CD4-positive, alpha-beta memory T cell (primary cell): Measurements from ENCODE around the gene SORCS2. TPM values are rescaled to one million over a fixed set of nuclear protein-coding genes. Genes with fewer than 3 reads are reported as not detected.

Experiments used
- CTCF ChIA-PET: fragments of 350-600 bp; sonication (Branson Sonifier 250); formaldehyde crosslinking; loops from one replicate; lab custom pipeline; 2021; ENCODE audit warnings: inconsistent platforms; ENCODE audit not compliant: partially characterized antibody; lab: Charles Lee
- POLR2A ChIA-PET: fragments of 350-600 bp; sonication (Branson Sonifier 250); formaldehyde crosslinking; loops from one replicate; lab custom pipeline; 2021; ENCODE audit not compliant: partially characterized antibody; lab: Charles Lee
- DNase-seq, 5 donors: peaks; one replicate each; pipeline versions ENCODE4 v3.0.0 to v3.0.0-alpha.2; 2020 to 2022; ENCODE audit warnings: mixed read lengths in 1 of 5
- H3K27ac ChIP-seq: one replicate; pipeline ENCODE4 v1.7.0; 2013; ENCODE audit warnings: low read depth, low read length
- H3K27me3 ChIP-seq: 2 replicates; pipeline ENCODE4 v1.7.0; 2013; ENCODE audit warnings: mild to moderate bottlenecking, low read length, moderate library complexity; ENCODE audit not compliant: insufficient read depth
- H3K36me3 ChIP-seq: 2 replicates; pipeline ENCODE4 v1.7.0; 2013; ENCODE audit warnings: mild to moderate bottlenecking, low read length, moderate library complexity; ENCODE audit not compliant: insufficient read depth
- H3K4me1 ChIP-seq: 2 replicates; pipeline ENCODE4 v1.7.0; 2013; ENCODE audit warnings: mild to moderate bottlenecking, low read length, moderate library complexity; ENCODE audit not compliant: insufficient read depth
- H3K4me3 ChIP-seq, 2 donors: one replicate each; pipeline ENCODE4 v1.7.0; 2013; ENCODE audit warnings: low read length in 2 of 2, mild to moderate bottlenecking in 1 of 2
- H3K9me3 ChIP-seq, 2 donors: one replicate each; pipeline ENCODE4 v1.7.0; 2013; ENCODE audit warnings: low read length in 2 of 2, control low read depth in 1 of 2; ENCODE audit not compliant: control insufficient read depth in 1 of 2
- H3K27ac Mint-ChIP-seq, 7 donors: one replicate each; pipeline ENCODE4 v1.8.0; 2020 to 2021; ENCODE audit warnings: mixed read lengths in 7 of 7, mild to moderate bottlenecking in 6 of 7, inconsistent platforms in 3 of 7, moderate library complexity in 3 of 7
- H3K27me3 Mint-ChIP-seq, 2 donors: one replicate each; pipeline ENCODE4 v1.8.0; 2020 to 2021; ENCODE audit warnings: mixed read lengths in 2 of 2
- H3K36me3 Mint-ChIP-seq, 2 donors: one replicate each; pipeline ENCODE4 v1.8.0; 2020 to 2021; ENCODE audit warnings: mixed read lengths in 2 of 2, inconsistent platforms in 1 of 2, mild to moderate bottlenecking in 1 of 2
- H3K4me1 Mint-ChIP-seq, 4 donors: one replicate each; pipeline ENCODE4 v1.8.0; 2020 to 2021; ENCODE audit warnings: mixed read lengths in 4 of 4, mild to moderate bottlenecking in 1 of 4
- H3K4me3 Mint-ChIP-seq, 8 donors: one replicate each; pipeline ENCODE4 v1.8.0; 2020 to 2021; ENCODE audit warnings: mixed read lengths in 8 of 8, mild to moderate bottlenecking in 7 of 8, moderate library complexity in 6 of 8, inconsistent platforms in 3 of 8
- H3K9me3 Mint-ChIP-seq, 8 donors: one replicate each; pipeline ENCODE4 v1.8.0; 2020 to 2021; ENCODE audit warnings: mixed read lengths in 8 of 8, mild to moderate bottlenecking in 5 of 8, inconsistent platforms in 3 of 8, moderate library complexity in 1 of 8
- intact Hi-C: fragments of 100-400 bp; cut with micrococcal nuclease; formaldehyde crosslinking; loops from one replicate; pipeline ENCODE4 v1.15.1; 2023
- polyA plus RNA-seq, 2 donors: library from polyadenylated mRNA; unstranded; fragments of 300-500 nt; fragmentation: Illumina TruSeq; gene quantifications; one replicate each; pipeline ENCODE4 v1.2.3, GENCODE V29; 2021
- total RNA-seq, 2 experiments: library from RNA; stranded (reverse); gene quantifications; one replicate each; pipeline ENCODE4 v1.2.3, GENCODE V29; 2021

The SORCS2 gene
- total and polyA plus RNA-seq, 4 experiments from 2014 or later, result not detected

DNA sequence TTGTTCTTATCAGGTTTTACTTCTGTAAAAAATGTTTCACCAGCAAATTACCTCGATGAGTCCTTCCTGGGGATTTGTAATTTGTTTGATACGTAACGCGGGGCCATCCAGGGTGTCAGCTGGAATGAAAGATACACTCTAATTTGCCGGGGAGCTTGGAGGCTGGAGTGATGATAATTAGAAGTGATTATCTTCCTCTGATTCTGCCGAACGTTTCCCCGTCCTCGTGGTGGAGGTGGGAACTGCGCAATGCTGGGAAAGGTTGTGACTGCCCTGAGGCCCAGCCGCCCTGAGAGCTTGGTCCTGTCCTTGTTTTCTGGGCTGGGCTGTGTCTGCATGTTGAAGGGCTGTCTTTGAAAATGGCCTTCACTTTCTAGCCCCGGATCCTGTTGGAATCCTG is 48.0 kb downstream of the SORCS2 start:
- no peaks in the 10 kb centered on the region for H3K4me1 Mint-ChIP-seq
- H3K9me3 ChIP-seq, result no peaks in the 10 kb centered on the region
- no peaks in the 10 kb centered on the region for H3K4me1 ChIP-seq
- no peaks in the 10 kb centered on the region for H3K36me3 ChIP-seq
- no peaks in the 10 kb centered on the region for H3K36me3 Mint-ChIP-seq
- H3K4me3 ChIP-seq, result no peak overlapping the region
- no peak for DNase-seq
- no peak overlapping the region for H3K4me3 Mint-ChIP-seq
- no peaks in the 10 kb centered on the region for H3K27me3 ChIP-seq
- H3K9me3 Mint-ChIP-seq, result peaks cover 0 to 15% (median 7%) of the 10 kb centered on the region in 8 donors
- no peak overlapping the region for H3K27ac Mint-ChIP-seq
- H3K27me3 Mint-ChIP-seq, result peaks cover 3 to 6% of the 10 kb centered on the region in 2 donors
- H3K27ac ChIP-seq, result no peak overlapping the region
- intact Hi-C loops, result no loop called here
- POLR2A ChIA-PET, result no interaction called here
- CTCF ChIA-PET, result no interaction called here

DNA sequence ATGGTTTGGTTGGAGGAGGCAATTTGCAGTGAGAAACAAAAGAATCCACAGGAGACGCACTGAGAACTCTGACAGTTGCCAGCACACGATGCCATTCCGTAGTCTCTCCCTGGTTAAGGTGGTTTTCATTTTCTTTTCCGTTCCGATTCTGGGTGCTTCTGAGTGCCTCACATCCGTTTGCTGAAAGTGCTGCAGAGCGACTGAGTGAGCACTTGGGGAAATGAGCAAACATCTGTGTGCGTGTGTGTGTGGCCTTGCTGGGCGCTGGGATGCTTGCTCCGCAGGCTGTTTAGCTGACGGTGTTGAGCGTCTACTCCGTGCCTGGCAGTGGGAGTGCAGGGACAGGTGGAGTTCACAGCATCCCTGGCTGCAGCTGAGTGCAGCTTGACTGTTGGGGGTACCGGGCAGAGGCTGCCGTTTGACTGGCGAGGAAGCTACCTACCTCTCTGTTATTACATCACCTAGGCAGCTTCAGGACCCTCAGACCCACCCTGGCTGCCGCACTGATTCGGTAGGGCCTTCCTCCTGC is 49.3 kb downstream of the SORCS2 start:
- Histone ChIP-seq H3K27me3 (no peaks in the 10 kb centered on the region), H3K27ac (no peak overlapping the region), H3K9me3 (no peaks in the 10 kb centered on the region), H3K36me3 (no peaks in the 10 kb centered on the region), H3K4me3 (no peak overlapping the region), H3K4me1 (no peaks in the 10 kb centered on the region)
- H3K4me1 Mint-ChIP-seq, result no peaks in the 10 kb centered on the region
- no peak overlapping the region for H3K4me3 Mint-ChIP-seq
- H3K27ac Mint-ChIP-seq, result no peak overlapping the region
- no peak for DNase-seq
- peaks cover 0 to 15% (median 7%) of the 10 kb centered on the region in 8 donors for H3K9me3 Mint-ChIP-seq
- intact Hi-C loops, result no loop called here
- ChIA-PET CTCF (no interaction called here), POLR2A (no interaction called here)
- no peaks in the 10 kb centered on the region for H3K36me3 Mint-ChIP-seq
- peaks cover 3 to 6% of the 10 kb centered on the region in 2 donors for H3K27me3 Mint-ChIP-seq

DNA sequence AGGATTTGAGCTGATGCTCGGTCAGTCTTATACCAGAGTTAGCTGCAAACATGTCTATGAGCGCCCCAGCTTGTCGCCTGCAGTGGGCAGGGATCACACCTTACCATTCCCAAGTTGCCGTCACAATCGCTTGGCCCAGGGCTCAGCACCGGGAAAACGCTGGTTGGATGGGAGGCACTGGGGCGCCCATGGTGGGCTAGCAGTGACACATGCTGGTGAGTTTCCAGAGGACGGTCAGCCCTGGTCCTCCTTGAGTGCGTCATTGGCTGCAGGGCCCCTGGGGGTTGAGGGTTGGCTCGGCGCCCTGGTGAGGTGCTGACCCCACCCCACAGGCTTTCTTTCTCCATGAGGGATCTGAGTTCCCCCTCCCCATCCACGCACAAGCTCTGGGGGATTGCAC is 50.4 kb downstream of the SORCS2 start:
- Histone ChIP-seq H3K4me1 (no peaks in the 10 kb centered on the region), H3K27ac (no peak overlapping the region), H3K4me3 (no peak overlapping the region), H3K9me3 (no peaks in the 10 kb centered on the region), H3K36me3 (no peaks in the 10 kb centered on the region), H3K27me3 (no peaks in the 10 kb centered on the region)
- peaks cover 3 to 6% of the 10 kb centered on the region in 2 donors for H3K27me3 Mint-ChIP-seq
- no peak overlapping the region for H3K27ac Mint-ChIP-seq
- H3K36me3 Mint-ChIP-seq, result no peaks in the 10 kb centered on the region
- H3K9me3 Mint-ChIP-seq, result peaks cover 0 to 14% (median 6%) of the 10 kb centered on the region in 8 donors
- POLR2A ChIA-PET, result no interaction called here
- CTCF ChIA-PET, result no interaction called here
- no peak overlapping the region for H3K4me3 Mint-ChIP-seq
- DNase-seq, result no peak
- intact Hi-C loops, result no loop called here
- H3K4me1 Mint-ChIP-seq, result no peaks in the 10 kb centered on the region

DNA sequence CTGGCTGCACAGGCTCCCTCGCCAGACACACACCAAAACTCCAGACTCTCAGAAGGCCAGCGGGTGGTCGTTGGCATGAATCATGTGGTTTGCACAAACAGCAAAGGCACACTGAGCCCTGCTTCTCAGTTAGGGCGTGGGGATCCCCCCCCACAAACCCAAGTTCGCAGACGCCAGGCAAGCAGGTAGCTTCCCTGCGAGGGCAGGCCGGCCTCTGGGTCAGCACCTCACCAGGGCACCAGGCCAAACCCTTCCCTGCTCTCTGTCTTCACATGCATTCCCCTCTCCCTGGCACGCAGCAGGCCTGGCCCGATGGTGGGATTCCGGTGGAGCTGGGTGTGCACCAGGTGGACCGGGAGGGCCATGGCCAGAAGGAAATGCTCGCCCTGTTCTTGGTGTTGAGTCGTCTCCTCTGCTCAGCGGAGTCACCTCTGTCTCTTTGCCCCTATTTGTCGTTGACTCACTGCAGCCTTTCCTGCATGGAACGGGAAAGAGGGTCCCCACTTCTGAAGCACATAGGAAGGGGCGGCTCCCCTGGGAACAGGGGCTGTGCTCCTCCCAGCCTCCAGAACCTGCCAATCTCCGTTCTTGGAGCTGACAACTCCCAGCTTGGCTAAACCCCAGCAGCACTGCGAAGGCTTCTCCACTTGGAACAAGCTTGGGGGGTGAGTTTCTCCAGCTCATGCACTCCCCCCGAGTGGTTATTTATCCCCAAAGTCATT is 51.4 kb downstream of the SORCS2 start:
- H3K27me3 ChIP-seq, result no peaks in the 10 kb centered on the region
- no peaks in the 10 kb centered on the region for H3K4me1 ChIP-seq
- H3K4me3 ChIP-seq, result no peak overlapping the region
- no peak overlapping the region for H3K27ac Mint-ChIP-seq
- H3K27ac ChIP-seq, result no peak overlapping the region
- H3K9me3 Mint-ChIP-seq, result peaks cover 0 to 6% (median 3%) of the 10 kb centered on the region in 8 donors
- ChIA-PET CTCF (no interaction called here), POLR2A (no interaction called here)
- H3K4me3 Mint-ChIP-seq, result no peak overlapping the region
- no peaks in the 10 kb centered on the region for H3K4me1 Mint-ChIP-seq
- peaks cover 3 to 6% of the 10 kb centered on the region in 2 donors for H3K27me3 Mint-ChIP-seq
- no peak for DNase-seq
- H3K36me3 Mint-ChIP-seq, result no peaks in the 10 kb centered on the region
- no peaks in the 10 kb centered on the region for H3K9me3 ChIP-seq
- intact Hi-C loops, result no loop called here
- no peaks in the 10 kb centered on the region for H3K36me3 ChIP-seq

DNA sequence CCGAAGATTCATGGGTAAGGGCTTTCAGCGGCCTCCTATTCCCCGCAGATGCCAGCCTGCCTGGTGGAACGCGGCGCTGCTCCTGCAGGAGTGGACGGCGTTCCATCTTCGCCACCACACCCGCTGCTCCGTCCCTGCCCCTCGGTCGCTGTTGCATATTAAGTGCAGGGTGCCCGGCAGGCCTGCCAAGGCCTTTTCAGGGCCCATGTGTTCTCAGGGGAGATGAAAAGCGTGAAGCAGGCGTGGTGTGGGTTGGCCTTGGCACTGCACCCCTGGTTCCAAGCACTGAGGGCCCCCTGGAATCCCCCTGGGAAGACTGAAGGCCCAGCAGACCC is 52.0 kb downstream of the SORCS2 start:
- no peaks in the 10 kb centered on the region for H3K36me3 Mint-ChIP-seq
- Histone ChIP-seq H3K27ac (no peak overlapping the region), H3K27me3 (no peaks in the 10 kb centered on the region), H3K36me3 (no peaks in the 10 kb centered on the region), H3K4me1 (no peaks in the 10 kb centered on the region), H3K4me3 (no peak overlapping the region), H3K9me3 (no peaks in the 10 kb centered on the region)
- no peak overlapping the region for H3K27ac Mint-ChIP-seq
- H3K4me1 Mint-ChIP-seq, result no peaks in the 10 kb centered on the region
- H3K4me3 Mint-ChIP-seq, result no peak overlapping the region
- H3K9me3 Mint-ChIP-seq, result peaks cover 0 to 6% (median 0%) of the 10 kb centered on the region in 8 donors
- H3K27me3 Mint-ChIP-seq, result peaks cover 3 to 6% of the 10 kb centered on the region in 2 donors
- ChIA-PET CTCF (no interaction called here), POLR2A (no interaction called here)
- DNase-seq, result no peak
- intact Hi-C loops, result no loop called here

DNA sequence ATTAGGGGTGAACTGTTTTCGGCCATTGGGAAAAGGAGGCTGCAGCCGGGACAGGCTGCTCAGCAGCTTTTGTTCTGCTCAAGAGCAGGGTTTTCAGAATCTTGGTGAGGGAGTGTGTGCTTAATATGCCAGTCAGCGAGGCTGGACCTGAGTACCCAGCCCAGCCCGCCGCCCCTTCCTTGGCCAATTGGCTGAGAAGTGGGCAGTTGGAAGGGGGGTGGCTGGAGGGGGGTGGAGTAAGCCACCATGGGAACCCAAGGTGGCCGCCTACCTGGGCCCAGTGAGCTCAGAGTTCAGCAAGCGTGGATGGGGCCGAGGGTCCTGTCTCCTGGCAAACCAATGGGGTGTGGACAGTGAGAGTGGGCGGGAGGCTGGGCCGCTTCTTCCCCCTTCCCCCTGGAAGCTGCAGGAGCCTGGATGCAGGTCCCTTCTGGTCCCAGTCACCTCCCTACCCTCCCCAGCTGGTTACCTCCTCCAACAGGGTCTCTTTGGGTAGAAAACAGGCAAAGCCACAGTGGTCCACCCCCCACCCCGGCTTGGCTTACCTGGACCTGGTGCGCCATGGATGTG is 52.5 kb downstream of the SORCS2 start:
- Mint-ChIP-seq H3K27ac (no peak overlapping the region), H3K27me3 (peaks cover 1 to 6% of the 10 kb centered on the region in 2 donors), H3K4me3 (no peak overlapping the region), H3K36me3 (no peaks in the 10 kb centered on the region), H3K4me1 (no peaks in the 10 kb centered on the region), H3K9me3 (peaks cover 0 to 6% (median 0%) of the 10 kb centered on the region in 8 donors)
- no peak overlapping the region for H3K4me3 ChIP-seq
- H3K27ac ChIP-seq, result no peak overlapping the region
- no peaks in the 10 kb centered on the region for H3K27me3 ChIP-seq
- no peak for DNase-seq
- ChIA-PET CTCF (no interaction called here), POLR2A (no interaction called here)
- intact Hi-C loops, result no loop called here
- H3K9me3 ChIP-seq, result no peaks in the 10 kb centered on the region
- H3K36me3 ChIP-seq, result no peaks in the 10 kb centered on the region
- H3K4me1 ChIP-seq, result no peaks in the 10 kb centered on the region

DNA sequence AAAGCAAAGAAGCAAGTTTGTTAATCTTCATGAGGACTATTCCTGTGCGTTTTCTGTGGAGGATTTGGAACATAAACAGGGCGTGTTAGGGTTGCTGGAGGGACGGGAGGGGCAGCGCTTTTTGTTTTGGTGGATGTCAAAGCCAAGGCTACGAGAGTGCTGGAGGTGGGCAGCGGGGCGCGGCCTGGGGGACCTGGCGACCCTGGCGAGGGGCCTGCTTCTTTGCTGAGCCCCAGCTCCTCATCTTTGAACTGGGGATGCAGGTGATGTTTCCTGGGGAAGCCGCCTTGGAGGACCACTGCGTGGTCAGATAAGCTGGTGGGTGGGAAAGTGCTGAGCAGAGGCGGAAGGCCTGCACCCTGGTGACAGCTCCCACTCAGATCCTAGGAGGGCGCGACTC is 55.2 kb downstream of the SORCS2 start:
- H3K9me3 ChIP-seq, result no peaks in the 10 kb centered on the region
- H3K4me1 ChIP-seq, result no peaks in the 10 kb centered on the region
- H3K36me3 ChIP-seq, result no peaks in the 10 kb centered on the region
- POLR2A ChIA-PET, result no interaction called here
- CTCF ChIA-PET, result no interaction called here
- no peak overlapping the region for H3K4me3 ChIP-seq
- H3K27ac Mint-ChIP-seq, result no peak overlapping the region
- no peak overlapping the region for H3K27ac ChIP-seq
- no peaks in the 10 kb centered on the region for H3K27me3 ChIP-seq
- H3K27me3 Mint-ChIP-seq, result peaks cover 1 to 5% of the 10 kb centered on the region in 2 donors
- H3K4me3 Mint-ChIP-seq, result no peak overlapping the region
- peaks cover 0 to 3% (median 0%) of the 10 kb centered on the region in 8 donors for H3K9me3 Mint-ChIP-seq
- no peak for DNase-seq
- H3K36me3 Mint-ChIP-seq, result no peaks in the 10 kb centered on the region
- intact Hi-C loops, result no loop called here
- H3K4me1 Mint-ChIP-seq, result no peaks in the 10 kb centered on the region
